ENCODE results near the gene LAGE3.
"Not testable (repeated sequence)": the region's sequence is repeated elsewhere in the genome, so short reads cannot be mapped to it uniquely, and the experiment has no call there.

LAGE3 gene

DNA sequence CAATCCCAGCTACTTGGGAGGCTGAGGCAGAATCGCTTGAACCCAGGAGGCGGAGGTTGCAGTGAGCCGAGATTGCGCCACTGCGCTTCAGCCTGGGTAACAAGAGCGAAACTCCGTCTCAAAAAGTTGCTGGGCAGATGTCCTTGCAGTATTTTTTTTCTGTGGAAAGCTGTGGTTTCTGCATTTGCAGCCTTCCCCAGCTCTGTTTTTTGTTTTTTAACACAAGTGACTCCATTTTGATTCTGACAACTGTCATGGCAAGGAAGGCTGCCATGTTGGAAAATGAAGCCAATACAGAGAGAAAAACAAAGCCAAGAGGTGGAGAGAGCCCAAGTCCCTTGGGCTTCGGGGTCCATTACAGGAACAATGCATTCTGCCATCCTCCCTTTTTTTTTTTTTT is 23.0 kb upstream of the LAGE3 start:
- DNase-seq (ENCODE audit: low spot score), result no peak

DNA sequence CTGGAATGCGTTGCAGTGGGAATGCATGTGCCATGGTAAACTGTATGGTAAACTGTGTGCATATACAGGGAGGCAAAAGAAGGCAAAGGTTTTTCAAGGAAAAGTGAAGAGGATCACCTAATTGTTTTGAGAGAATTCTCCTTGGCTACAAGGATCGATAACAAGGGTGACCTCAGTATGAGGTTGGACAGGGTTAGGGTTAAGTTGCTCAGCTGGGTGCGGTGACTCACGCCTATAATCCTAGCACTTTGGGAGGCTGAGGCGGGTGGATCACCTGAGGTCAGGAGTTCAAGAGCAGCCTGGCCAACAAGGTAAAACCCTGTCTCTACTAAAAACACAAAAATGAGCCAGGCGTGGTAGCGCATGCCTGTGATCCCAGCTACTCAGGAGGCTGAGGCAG is 22.3 kb upstream of the LAGE3 start:
- DNase-seq (ENCODE audit: low spot score), result not testable (repeated sequence)

DNA sequence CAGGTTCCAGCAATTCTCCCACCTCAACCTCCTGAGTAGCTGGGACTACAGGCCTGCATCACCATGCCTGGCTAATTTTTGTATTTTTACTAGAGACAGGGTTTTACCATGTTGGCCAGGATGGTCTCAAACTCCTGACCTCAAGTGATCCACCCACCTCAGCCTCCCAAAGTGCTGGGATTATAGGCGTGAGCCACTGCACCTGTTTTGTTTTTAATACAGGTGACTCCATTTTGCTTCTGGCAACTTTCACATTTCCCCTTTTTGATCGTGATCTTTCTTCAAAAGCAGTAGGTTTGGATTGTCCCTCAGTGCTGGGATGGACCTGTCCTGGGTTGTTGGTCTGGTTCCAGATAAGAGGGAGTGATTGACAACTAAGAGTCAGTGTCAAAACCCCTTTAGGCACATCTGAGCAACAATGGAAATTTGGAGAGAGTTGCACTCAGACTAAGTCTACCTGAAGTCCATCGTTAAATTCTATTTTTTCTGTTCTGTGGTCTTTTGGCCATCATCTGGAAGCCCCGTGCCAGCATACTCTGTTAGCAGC is 17.6 kb upstream of the LAGE3 start:
- DNase-seq (ENCODE audit: low spot score), result not testable (repeated sequence)

DNA sequence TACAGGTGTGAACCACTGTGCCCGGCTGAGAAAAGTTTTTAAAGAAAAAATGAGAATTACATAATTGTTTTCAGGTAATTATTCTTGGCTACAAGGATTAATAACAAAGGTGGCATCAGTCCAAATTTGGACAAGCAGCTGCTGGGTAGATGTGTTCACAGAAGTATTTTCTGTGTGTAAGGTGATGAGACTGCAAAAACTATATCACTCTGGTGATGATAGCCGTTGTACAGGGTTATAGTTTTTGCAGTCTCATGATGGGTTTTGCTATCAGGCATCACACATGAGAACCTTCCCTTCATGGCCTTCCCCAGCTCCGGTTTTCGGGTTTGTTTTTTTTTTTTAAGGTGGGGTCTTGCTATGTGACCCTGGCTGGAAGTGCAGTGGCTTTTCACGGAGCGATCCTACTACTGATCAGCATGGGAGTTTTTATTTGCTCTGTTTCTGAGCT is 16.4 kb upstream of the LAGE3 start:
- DNase-seq (ENCODE audit: low spot score), result no peak

DNA sequence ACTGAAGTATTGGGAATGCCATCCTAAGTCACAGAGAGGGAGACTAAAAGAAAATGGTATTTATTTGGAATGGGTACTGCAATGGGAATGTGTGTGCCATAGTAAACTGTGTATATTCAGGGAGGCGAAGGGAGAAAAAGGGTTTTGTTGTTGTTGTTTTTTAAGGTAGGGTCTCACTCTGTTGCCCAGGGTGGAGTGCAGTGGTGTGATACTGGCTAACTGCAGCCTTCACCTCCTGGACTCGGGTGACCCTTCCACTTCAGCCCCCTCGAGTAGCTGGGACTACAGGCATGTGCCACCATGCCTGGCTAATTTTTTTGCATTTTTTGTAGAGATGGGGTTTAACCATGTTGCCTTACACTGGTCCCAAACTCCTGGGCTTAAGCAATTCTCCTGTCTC is 15.6 kb upstream of the LAGE3 start:
- no peak for DNase-seq (ENCODE audit: low spot score)

DNA sequence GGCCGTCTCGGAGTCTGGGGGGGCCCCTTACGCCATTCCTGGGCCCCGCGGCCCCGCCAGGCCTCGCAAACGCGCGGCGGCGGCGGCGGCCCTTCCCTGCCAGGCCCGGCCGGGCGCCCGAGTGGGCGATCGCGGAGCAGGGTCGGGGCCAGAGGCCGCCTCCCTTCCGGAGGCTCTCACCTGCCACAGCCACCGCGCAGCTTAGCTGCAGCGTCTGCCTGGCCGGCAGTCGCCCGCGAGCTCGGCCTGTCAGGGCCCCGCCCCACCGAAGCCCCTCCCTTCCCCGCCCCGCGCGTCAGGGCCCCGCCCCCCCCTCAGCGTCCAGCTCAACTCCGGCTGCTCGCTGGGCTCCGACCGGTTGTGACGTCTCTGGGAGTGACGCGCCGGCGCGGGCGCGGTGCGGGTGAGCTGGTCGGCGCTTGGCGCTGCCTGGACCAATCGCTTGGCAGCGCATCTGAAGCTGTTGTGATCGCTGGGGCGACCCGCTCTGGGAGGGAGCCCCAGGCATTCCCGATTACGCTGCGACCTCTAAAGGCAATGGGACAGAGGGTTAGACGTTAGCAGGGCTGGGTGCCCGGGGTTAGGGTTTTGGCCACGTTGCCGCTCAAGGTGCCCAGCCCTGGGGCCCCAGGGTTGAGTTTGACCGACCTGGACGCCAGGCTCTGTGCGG is 11.5 kb upstream of the LAGE3 start, which contains the start of gene SLC10A3:
Gene SLC10A3, minus strand, starts transcription at position 216 of the 670 bp plus-strand sequence. CDS start 1,689 bp downstream, outside the sequence.
- peak; percentile 92 for DNase-seq (ENCODE audit: low spot score)

DNA sequence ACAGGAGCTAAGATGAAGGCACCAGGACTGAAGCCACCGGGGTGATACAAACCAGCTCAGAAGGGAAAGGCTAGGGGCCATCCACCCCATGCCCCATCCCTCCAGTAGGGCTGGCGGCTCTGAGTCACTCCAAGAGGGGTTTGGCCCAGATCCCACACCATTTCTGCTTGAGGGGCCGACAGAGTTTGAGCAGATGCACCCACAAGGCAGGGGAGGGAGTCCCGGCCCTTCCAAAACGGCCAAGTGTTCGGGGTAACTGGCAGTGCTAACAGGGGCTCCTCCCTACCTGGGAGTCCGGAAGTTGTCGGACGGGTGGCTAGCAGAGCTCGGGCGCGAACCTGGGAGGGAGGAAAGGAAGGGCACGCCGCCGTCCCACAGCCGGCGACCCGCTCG is 10.9 kb upstream of the LAGE3 start:
- DNase-seq (ENCODE audit: low spot score), result no peak

DNA sequence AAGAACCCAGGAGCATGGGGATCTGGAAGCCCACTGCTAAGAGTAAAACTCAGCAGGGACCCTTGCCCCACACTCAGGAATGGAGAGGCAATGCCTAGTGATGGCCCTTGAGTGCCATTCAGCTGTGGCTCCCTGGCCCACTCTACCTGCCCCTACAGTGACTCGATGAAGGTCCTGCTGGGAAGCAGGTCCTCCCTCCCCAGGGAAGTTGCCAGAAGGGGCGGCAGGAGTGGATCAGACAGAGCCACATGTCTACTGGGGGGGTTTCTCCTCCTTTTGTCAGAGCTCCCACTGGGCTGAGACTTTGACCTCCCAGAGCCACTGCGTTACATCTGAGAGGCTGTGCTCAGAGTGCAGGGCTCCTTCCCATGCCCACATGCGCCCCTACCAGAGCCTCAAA is 10.1 kb upstream of the LAGE3 start:
- no peak for DNase-seq (ENCODE audit: low spot score)

DNA sequence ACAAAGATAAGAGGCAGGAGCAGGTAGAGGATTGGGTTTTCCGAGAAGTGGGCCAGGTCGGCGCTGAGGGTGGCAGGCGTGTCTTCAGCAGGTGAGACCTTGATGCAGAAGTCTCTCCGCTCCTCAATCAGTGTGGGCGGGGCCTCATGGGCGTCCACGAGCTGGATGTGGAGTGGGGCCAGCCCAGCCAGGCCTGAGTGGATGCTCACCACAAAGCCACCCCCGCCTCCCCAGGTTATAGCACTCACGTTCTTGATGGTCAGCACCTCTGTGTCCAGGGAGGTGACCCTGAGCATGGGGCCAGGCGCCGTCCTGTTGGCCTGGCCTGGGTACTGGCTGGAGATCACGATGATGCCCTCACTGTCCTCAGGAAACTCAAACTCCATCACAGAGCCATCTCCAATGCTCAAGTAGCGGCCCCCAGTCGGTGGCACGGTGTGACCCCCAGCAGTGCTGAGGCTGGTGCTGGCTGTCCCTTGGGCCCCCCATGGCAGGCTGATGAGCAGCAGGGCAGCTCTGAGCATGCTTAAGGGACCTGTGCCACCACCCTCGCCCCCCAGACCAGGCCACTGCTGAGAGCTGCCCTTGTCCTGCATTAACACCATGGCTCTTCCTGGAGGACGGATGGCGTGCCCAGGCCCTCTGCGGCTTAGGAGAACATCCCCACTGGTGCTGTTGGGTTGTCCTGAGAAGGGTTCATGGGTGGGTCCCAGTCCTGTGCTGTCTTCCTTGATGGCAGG is 9.4 kb upstream of the LAGE3 start:
- DNase-seq (ENCODE audit: low spot score), result no peak

DNA sequence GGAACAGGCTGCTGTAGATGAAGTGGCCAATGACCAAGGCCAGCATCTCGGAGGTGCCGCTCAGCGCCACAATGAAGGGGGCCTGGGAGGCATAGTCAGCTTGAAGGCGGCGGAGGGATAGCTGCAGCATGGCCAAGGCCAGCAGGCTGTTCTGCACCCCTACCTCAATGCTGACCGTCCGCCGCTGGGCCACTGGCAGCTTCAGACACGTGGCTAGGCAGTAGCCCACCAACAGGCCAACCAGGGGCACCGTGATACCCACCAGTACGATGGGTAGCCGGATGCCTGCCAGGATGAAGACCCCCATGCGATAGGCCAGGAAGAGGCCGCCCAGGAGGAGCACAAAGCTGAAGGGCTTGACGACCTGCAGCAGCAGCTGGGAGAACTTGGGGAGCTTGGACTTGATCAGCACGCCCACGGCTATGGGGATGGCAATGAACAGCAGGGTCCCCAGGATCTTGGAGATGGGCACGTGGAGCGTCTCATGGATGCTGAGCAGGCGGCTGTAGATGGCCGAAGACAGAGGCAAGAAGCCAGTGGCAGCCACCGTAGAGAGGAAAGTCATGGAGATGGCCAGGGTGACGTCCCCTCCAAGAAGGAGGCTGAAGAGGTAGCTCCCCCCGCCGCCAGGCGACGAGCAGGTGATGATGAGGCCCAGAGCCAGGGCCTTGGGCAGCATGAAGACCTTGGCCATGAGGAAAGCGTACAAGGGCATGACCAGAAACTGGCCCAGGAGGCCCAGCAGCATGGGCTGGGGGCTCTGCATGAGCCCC is 8.6 kb upstream of the LAGE3 start:
- no peak for DNase-seq (ENCODE audit: low spot score)

DNA sequence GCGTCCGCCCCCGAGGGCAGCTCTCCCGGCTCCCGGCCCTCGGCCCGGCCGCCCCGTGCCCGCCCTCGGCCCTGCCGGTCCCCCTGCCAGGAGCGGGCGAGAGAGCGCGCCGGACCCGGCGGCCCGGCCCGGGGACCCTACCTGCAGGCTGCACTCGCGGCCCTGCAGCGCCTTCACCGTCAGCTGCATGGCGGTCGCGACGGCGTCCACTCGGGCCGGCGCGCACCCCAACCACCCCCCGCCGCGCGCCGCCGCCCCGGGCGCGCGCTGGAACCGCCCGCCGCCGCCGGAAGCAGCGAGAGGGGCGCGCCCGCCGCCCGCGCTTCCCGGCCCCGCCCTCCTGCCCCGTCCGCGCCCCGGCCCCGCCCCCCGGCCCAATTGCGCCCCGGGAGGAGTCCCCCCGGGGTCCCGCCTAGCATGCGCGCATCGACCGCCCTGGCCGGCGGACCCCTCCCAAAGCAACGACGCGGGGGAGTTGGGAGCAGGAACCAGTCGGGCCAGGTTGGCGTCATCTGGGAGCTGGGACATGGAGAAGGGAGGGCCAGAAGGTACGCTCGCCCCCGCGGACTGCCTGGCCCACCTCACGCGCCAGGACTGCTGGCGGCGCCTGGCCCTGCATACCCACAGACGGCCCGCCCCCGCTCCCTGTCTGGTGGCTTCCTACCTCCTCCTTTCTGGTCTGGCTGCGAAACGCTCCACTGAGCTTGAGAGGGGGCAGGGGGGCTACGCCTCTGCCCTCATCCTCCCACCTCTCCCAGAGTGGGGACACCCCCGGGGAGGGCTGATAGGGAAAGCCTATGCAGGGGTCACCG is 7.5 kb upstream of the LAGE3 start, which contains the start of gene UBL4A:
Gene UBL4A, minus strand, starts transcription at position 220 of the 812 bp plus-strand sequence. Its CDS starts 31 bp downstream, at position 189.
- DNase-seq (ENCODE audit: low spot score), result peak; percentile 64

DNA sequence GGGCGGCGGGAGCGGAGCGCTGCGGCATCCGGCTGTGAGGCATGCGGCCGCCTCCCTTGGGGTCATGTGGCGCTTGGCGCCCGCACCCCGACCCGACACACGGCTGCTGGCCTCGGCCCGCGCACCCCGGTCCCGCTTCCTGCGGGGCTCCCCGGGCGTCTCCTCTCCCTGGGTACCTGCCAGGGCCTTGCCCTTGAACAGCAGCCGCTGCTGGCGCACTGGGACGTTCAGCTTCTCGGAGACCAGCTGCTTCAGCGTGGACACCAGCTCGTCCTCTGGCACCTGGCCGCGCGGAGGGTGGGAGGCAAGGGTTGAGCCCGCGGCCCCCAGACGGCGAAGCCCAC is 6.9 kb upstream of the LAGE3 start:
- DNase-seq (ENCODE audit: low spot score), result no peak

DNA sequence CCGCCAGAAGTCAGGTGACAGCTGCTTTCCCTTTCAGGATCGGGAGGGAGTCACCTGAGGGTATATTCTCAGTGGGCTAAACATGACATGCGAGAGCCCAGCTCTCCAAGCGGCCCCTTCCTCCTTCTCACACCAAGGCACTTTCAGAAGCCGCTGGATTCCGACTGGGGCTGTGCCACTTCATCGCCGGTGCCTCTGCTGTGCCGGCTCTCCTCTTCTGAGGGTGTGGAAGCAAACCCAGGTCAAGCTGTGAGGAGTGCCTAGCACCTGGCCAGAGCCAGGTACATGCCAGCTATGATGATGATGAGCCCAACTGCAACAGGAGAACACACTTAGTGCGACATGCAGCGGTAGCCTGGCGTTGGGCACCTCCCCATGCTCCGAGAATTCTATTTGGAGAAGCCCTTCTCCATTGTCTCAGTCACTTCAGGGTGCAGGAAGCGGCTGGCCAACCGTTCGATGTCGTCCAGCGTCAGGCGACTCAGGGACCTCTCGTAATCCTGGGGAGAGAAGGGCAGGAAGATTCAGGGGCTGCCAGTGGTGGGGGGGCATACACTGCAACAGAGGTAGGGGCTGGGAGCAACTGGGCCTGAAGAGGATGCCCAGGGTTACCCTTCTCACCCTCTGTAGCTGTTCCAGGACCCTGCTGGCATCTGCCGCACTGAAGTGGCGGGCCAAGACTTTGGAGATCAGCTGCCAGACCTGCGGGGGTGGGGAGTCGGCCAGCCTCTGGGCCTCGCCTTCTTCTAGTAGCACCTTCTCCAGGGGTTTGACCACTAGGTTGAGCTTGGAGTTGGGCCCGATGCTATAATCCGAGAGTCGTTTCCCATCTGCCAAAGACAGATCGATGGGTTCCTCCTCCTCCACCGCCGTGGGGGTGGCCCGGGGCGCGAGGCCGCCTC is 6.3 kb upstream of the LAGE3 start:
- no peak for DNase-seq (ENCODE audit: low spot score)

DNA sequence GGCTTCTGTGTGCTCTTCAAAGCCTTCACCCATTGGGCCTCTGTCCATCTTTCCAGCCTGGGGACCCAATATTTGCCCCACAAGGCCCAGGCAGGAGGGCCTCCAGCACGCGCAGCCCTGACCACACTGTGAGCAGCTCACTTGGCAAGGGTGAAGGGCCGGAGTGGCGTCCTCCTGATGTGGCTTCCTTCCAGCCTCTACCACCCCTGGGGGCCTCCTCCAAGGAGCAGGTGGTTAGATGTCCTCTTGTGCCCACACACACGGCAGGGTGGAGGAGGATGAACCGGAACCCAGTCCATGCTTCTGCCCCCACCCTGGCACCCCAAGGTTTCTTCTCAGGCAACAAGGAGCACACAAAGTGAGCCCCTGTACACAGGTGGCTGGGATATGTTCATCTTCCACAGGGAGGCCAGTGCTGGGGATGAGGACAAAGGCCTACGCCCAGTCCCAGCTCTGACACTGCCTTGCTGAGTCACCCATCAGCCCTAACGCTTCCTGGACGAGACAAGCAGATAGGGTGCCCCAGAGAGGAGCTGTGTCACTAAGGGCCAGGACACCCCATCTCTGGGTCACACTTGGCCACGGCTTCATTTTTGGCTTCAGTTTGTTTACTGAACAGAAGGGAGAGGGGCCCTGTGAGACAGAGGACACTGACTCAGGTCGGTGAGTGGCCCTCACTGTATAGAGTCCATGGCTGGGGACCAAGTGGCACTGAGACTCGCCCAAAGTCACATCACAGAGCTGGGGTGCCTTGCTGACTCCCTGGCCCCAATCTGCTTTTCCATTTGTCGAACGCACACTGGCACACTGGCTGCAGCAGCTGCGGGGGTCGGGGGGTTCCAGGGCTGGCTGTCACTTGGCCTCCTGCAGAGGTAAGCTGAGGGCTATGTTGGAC is 5.4 kb upstream of the LAGE3 start:
- DNase-seq (ENCODE audit: low spot score), result no peak

DNA sequence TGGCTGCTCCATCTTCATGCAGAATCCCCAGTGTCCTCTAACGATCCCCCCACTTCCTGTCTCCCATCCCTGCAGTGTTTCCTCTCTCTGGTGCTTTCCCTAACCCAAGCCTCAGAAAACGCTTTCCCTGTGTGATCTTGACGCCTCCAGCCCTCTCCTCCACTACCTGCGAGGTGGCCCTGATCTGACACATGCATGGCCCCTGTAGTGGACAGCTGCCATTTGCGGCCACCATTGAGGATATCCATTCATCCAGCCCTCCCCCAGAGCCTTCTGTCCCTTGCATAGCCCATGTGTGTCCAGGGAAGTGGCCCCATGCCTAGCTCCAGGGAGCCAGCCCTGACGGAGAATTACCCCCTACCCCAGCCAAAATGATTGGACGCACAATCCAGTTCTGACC is 4.2 kb upstream of the LAGE3 start:
- DNase-seq (ENCODE audit: low spot score), result no peak

DNA sequence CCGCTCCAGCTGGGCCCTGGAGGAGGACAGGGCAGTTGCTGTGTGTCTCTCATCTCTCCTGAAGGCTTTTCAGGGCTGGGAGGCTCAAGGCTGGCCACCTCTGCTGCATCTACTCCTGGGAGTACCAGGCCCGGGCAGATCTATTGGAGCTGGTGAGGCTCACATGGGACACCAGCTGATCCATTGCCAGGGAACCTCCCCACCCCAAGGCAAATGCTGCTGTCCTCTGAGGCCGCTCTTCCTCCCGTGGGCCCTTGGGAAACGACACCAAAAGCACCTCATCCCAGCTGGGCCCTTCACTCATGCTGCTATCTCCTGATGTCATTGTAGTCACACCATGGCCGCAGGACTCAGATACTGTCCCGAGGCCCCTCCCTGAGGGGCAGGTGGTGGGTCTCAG is 3.7 kb upstream of the LAGE3 start:
- no peak for DNase-seq (ENCODE audit: low spot score)

DNA sequence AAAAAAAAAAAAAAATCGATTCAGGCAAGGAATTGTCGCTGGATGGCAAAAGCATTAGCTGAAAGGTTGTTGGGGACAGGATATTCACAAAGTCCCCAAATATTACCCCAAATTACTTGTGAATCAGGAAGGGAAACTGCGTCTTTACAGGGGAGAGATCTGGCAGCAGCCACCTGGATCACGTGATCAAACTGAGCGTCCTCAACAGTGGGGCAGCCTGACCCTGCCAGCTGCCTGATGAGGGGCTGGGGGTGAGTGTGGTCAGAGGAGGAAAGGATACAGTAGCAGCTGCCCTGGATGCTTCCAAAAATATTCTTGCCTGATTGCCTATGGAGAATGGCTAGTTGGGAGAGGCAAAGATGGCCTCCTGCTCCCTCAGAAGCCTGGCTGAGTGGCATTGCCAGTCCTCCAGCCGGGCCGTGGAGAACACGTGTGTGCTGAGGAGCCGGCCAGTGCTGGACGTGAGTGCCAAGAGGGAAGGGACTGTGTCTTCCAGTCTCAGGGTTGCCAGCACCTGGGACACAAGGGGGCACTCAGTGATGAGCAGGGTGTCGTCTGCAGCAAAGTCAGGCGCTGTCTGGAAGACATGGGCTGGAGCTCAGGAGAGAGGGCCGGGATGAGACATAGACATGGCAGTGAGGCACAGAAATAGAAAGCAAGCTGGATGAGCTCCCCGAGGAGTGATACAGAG is 3.0 kb upstream of the LAGE3 start:
- no peak for DNase-seq (ENCODE audit: low spot score)

DNA sequence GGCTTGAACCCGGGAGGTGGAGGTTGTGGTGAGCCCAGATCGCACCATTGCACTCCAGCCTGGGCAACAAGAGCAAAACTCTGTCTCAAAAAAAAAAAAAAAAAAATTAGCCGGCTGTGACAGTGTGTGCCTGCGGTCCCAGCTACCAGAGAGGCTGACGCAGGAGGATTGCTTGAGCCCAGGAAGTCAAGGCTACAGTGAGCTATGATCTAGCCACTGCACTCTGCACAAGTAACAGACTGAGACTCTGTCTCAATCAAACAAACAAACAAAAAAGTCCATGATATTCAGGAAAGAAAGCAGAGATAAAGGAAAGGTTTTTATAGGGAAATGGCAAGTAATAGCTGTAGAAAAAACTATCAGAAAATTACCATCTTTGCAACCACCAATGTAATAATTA is 2.1 kb upstream of the LAGE3 start:
- no peak for DNase-seq (ENCODE audit: low spot score)

DNA sequence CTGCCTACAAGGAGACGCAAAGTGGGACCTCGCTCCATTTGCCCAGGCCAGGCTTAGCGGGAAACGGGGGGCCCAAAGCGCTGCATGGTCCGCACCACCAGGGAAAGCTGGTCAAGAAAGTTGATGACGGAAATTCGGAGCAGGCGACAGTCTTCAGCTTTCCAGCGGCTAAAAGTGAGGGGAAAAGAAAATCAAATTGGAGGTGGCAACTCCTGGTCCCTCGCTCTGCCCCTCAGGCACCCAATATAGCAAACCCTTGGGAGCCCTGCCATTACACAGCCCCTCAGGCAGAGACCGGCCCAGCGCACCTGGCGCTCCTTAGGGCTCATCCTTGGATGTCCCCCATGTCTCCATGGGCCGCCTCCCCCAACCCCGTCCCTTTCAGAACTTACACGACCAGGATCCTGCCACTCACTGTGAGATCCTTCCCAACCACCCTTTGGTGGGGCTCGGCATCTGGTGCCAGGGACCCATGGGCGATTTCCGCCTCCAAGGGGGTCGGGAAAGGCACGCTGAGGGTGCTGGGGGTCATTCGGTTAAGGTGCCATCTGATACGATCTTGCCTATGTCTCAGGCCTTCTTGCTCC is 1.1 kb downstream of the LAGE3 start:
- DNase-seq (ENCODE audit: low spot score), result no peak
